Natural killer cell treated with Interleukin-12 subunit alpha and Interleukin-12 subunit beta and Interleukin-15 and Interleukin-18, amount 100 ng/mL, for 72 hours (primary cell): Measurements from ENCODE around the gene BPIFA2. TPM values are rescaled to one million over a fixed set of nuclear protein-coding genes. Genes with fewer than 3 reads are reported as not detected.
"Not testable (repeated sequence)": the region's sequence is repeated elsewhere in the genome, so short reads cannot be mapped to it uniquely, and the experiment has no call there.

Source experiments
- ATAC-seq, 2 donors: fragments of 150-1000 bp; cut with Tn5 transposase in 1 of 2; sonication (Bioruptor Pico), chemical (Tn5 transposase) in 1 of 2; 2 replicates each; pipeline ENCODE4 v1.10.0; 2021
- DNase-seq: peaks from one replicate; pipeline ENCODE4 v3.0.0; 2022; ENCODE audit warnings: low spot score
- H3K27ac Mint-ChIP-seq, 2 donors: 1 replicate in 1 of 2; 2 replicates in 1 of 2; pipeline ENCODE4 v1.8.0; 2022; ENCODE audit warnings: mixed read lengths in 2 of 2, mild to moderate bottlenecking in 1 of 2, moderate library complexity in 1 of 2
- H3K27me3 Mint-ChIP-seq, 2 donors: 1 replicate in 1 of 2; 2 replicates in 1 of 2; pipeline ENCODE4 v1.8.0; 2022; ENCODE audit warnings: mixed read lengths in 2 of 2
- H3K36me3 Mint-ChIP-seq: one replicate; pipeline ENCODE4 v1.8.0; 2022; ENCODE audit warnings: mixed read lengths
- H3K4me1 Mint-ChIP-seq, 2 donors: 1 replicate in 1 of 2; 2 replicates in 1 of 2; pipeline ENCODE4 v1.8.0; 2022; ENCODE audit warnings: low read depth in 2 of 2, mixed read lengths in 2 of 2, mild to moderate bottlenecking in 1 of 2
- H3K4me3 Mint-ChIP-seq: one replicate; pipeline ENCODE4 v1.8.0; 2022; ENCODE audit warnings: mixed read lengths
- H3K9me3 Mint-ChIP-seq: 2 replicates; pipeline ENCODE4 v1.8.0; 2022; ENCODE audit warnings: mixed read lengths
- total RNA-seq, 2 donors: library from RNA; stranded (reverse); gene quantifications; one replicate each; pipeline ENCODE4 v1.2.3, GENCODE V29; 2022

The BPIFA2 gene
- total RNA-seq, 2 donors from 2014 or later, result not detected

DNA sequence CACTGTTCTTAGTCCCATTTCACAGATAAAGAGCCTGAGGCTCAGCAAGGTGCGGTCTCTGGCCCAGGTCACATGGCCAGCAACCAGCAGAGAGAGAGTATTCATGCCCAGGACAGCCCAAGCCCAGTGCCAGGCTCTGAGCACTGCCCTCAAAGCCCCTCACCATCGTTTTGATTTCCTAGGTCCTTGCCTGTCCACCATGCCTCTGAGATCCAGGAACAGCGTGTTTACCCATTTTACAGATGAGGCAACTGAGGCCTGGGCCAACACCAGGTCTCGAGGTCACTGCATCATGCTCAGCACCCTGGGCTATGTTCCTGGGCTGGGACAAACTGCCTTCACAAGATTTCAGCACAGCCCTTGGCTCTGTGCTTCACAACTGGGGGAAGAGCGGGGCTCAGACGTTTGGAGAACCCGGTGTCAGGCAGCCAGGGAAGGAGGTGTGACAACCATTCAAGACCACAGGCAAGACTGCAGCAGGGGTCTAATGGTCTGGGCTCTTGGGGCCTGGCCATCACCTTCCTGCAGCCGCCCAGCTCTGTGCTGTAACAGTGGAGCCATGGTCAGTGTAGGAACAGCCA lies 1.3 kb upstream of the BPIFA2 start:
- no peaks in the 10 kb centered on the region for H3K4me1 Mint-ChIP-seq
- H3K27me3 Mint-ChIP-seq, result peaks cover 7 to 19% of the 10 kb centered on the region in 2 donors
- ATAC-seq, result no peak
- H3K27ac Mint-ChIP-seq, result no peak overlapping the region
- H3K36me3 Mint-ChIP-seq, result peaks cover 14% of the 10 kb centered on the region
- no peaks in the 10 kb centered on the region for H3K9me3 Mint-ChIP-seq
- no peak overlapping the region for H3K4me3 Mint-ChIP-seq
- DNase-seq, result no peak

GRCh38 chr20:33169176-33169794 lies 1.3 kb downstream of the BPIFA2 start:
- ATAC-seq (no peak), DNase-seq (no peak)
- Mint-ChIP-seq H3K4me1 (no peaks in the 10 kb centered on the region), H3K4me3 (no peak overlapping the region), H3K27ac (no peak overlapping the region), H3K27me3 (peaks cover 10 to 19% of the 10 kb centered on the region in 2 donors), H3K36me3 (peaks cover 14% of the 10 kb centered on the region), H3K9me3 (no peaks in the 10 kb centered on the region)

DNA sequence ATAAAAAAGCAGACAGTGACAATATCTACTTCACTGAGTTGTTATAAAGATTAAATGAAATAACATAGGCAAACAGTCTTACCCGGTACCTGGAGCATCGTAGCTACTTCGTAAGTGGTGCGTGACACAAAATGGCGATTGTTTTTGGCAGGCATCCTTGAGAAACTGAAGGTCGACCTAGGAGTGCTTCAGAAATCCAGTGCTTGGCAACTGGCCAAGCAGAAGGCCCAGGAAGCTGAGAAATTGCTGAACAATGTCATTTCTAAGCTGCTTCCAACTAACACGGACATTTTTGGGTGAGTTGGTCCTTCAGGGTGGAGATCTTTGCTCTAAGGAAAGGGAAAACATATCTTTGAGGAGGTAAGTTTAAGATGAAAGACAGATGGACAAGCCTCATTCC lies 4.8 kb downstream of the BPIFA2 start:
- no peak for ATAC-seq
- Mint-ChIP-seq H3K27me3 (peaks cover 10 to 19% of the 10 kb centered on the region in 2 donors), H3K4me3 (no peak overlapping the region), H3K4me1 (no peaks in the 10 kb centered on the region), H3K36me3 (peaks cover 14% of the 10 kb centered on the region), H3K9me3 (no peaks in the 10 kb centered on the region), H3K27ac (no peak overlapping the region)
- DNase-seq, result no peak

GRCh38 chr20:33175123-33175522 lies 7.2 kb downstream of the BPIFA2 start:
- ATAC-seq, result no peak
- Mint-ChIP-seq H3K27ac (no peak overlapping the region), H3K4me3 (no peak overlapping the region), H3K4me1 (no peaks in the 10 kb centered on the region), H3K9me3 (no peaks in the 10 kb centered on the region), H3K27me3 (peaks cover 9 to 14% of the 10 kb centered on the region in 2 donors), H3K36me3 (peaks cover 7% of the 10 kb centered on the region)
- no peak for DNase-seq

DNA sequence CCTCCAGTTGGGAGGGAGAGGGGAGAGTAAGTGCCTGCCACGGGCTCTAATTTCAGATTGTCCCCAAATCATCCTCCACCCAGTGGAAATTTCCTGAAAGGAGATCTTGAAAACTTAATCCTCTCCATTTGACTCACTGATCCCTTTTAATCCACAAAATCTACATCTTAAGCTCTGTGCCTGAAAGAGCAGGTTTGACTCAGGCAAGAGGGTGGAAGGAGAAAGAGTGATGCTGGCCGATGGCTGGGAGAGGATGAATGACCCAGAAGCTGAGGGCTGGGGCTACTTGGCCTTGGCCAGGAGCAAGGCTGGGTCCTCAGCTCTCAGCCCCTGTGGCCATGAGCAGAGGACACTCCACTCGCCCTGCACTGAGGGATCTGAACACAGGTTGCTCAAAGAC lies 8.1 kb downstream of the BPIFA2 start:
- peaks cover 5 to 9% of the 10 kb centered on the region in 2 donors for H3K27me3 Mint-ChIP-seq
- DNase-seq, result no peak
- H3K27ac Mint-ChIP-seq, result no peak overlapping the region
- H3K4me1 Mint-ChIP-seq, result no peaks in the 10 kb centered on the region
- H3K36me3 Mint-ChIP-seq, result no peaks in the 10 kb centered on the region
- no peak overlapping the region for H3K4me3 Mint-ChIP-seq
- H3K9me3 Mint-ChIP-seq, result no peaks in the 10 kb centered on the region
- ATAC-seq, result no peak

GRCh38 chr20:33177866-33178265 lies 9.9 kb downstream of the BPIFA2 start:
- Mint-ChIP-seq H3K4me3 (no peak overlapping the region), H3K27me3 (peaks cover 0 to 2% of the 10 kb centered on the region in 2 donors), H3K36me3 (no peaks in the 10 kb centered on the region), H3K4me1 (no peaks in the 10 kb centered on the region), H3K9me3 (no peaks in the 10 kb centered on the region), H3K27ac (no peak overlapping the region)
- DNase-seq, result no peak
- ATAC-seq, result no peak

DNA sequence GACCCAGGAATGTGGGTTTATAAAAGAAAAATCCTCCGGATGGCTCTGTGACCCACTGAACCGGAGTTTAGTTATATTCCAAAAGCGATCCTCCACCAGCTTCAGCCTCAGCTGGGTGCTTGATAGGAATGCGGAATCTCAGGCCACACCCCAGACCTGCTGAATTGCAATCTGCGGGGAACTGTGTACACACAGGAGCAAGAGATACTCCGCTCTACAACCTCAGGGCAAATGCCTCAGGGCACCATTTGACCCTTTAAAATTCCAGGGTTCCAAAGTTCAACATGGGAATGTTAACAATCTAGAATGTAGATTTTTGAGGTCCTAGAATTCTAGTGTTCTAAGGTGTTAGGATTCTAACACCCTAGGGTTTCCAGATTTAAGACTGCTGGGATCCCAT lies 10.8 kb downstream of the BPIFA2 start:
- Mint-ChIP-seq H3K4me1 (no peaks in the 10 kb centered on the region), H3K4me3 (no peak overlapping the region), H3K36me3 (no peaks in the 10 kb centered on the region), H3K27me3 (peaks cover 0 to 2% of the 10 kb centered on the region in 2 donors), H3K27ac (no peak overlapping the region), H3K9me3 (no peaks in the 10 kb centered on the region)
- DNase-seq (no peak), ATAC-seq (no peak)

DNA sequence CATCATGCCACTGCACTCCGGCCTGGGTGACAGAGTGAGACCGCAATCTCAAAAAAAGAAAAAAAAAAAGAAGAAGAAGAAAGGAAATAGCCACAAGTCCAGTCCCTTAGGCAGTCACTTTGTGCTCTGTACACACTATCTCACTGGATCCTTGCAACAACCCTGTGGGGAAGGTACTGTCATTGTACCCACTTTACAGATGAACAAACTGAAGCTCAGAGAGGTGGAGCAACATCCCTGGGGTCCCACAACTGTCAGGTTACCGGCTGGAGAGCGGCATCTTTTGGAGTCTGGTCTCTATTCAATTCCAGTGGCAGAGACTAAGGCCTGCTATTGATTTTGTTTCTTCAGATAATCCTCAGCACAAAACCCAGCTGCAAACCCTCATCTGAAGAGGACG lies 12.2 kb downstream of the BPIFA2 start:
- DNase-seq, result no peak
- Mint-ChIP-seq H3K4me3 (no peak overlapping the region), H3K27ac (no peak overlapping the region), H3K9me3 (no peaks in the 10 kb centered on the region), H3K27me3 (peaks cover 0 to 2% of the 10 kb centered on the region in 2 donors), H3K4me1 (no peaks in the 10 kb centered on the region), H3K36me3 (no peaks in the 10 kb centered on the region)
- no peak for ATAC-seq

DNA sequence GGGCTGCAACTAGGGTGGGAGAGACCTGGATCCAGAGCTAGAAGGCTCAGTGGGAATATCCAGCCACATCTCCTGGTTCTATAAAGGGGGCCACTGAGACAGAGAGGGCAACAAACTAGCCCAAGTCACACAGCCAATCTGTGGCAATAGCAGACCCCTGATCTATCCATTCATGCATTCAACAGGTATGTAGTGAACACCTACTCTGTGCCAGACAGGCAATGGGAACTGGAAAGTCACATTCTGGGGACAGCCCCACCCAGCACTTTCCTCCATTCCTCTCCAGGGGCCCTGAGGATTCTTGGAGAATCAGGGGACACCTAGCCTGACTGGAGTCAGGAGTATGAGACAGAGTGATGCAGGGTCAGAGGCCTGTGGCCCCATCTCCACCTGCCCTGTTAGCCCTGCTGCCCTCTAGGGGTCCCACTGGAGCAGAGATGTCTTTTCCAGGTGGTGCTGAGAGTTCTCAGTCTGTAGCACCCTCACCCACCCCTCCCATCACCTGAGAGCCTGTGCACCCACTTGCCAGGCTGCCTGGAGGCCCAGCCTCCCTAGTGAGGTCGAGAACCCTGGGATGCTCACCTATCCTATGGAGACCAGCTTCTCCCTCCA lies 13.6 kb downstream of the BPIFA2 start:
- Mint-ChIP-seq H3K4me1 (no peaks in the 10 kb centered on the region), H3K27ac (no peak overlapping the region), H3K27me3 (peaks cover 0 to 2% of the 10 kb centered on the region in 2 donors), H3K9me3 (no peaks in the 10 kb centered on the region), H3K4me3 (no peak overlapping the region), H3K36me3 (no peaks in the 10 kb centered on the region)
- no peak for DNase-seq
- peak; percentile 24 to 38 for ATAC-seq

DNA sequence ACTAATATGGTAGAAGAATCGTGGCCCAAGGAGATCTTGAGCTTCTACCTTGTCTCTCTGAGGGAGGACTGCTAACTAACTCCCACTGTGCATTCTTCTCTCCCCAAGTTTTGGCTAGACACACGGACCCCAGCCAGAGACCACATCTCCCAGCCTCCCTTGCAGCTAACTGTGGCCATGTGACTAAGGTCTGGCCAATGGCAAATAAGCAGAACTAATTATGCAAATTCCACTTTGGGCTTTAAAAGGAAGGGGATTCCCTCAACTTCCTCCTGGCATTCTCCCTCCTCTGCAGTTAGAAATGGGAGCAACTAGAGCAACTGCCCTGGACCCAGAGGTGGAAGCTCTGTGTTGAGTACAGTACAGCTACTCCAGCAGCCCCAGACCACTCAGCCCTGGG lies 15.4 kb downstream of the BPIFA2 start:
- H3K4me3 Mint-ChIP-seq, result no peak overlapping the region
- ATAC-seq (no peak), DNase-seq (no peak)
- H3K9me3 Mint-ChIP-seq, result no peaks in the 10 kb centered on the region
- no peaks in the 10 kb centered on the region for H3K27me3 Mint-ChIP-seq
- H3K4me1 Mint-ChIP-seq, result no peaks in the 10 kb centered on the region
- H3K27ac Mint-ChIP-seq, result no peak overlapping the region
- no peaks in the 10 kb centered on the region for H3K36me3 Mint-ChIP-seq

- not testable (repeated sequence) for H3K4me1 Mint-ChIP-seq, H3K27me3 Mint-ChIP-seq, H3K4me3 Mint-ChIP-seq, H3K9me3 Mint-ChIP-seq, DNase-seq, ATAC-seq, H3K27ac Mint-ChIP-seq, H3K36me3 Mint-ChIP-seq
Measured at GRCh38 chr20:33185031-33185590, 17.2 kb downstream of the BPIFA2 start.

GRCh38 chr20:33187491-33187890 lies 19.5 kb downstream of the BPIFA2 start:
- H3K27ac Mint-ChIP-seq, result no peak overlapping the region
- DNase-seq (no peak), ATAC-seq (no peak)
- no peaks in the 10 kb centered on the region for H3K9me3 Mint-ChIP-seq
- H3K27me3 Mint-ChIP-seq, result peaks cover 10% of the 10 kb centered on the region in 2 donors
- no peak overlapping the region for H3K4me3 Mint-ChIP-seq
- H3K36me3 Mint-ChIP-seq, result no peaks in the 10 kb centered on the region
- no peaks in the 10 kb centered on the region for H3K4me1 Mint-ChIP-seq

DNA sequence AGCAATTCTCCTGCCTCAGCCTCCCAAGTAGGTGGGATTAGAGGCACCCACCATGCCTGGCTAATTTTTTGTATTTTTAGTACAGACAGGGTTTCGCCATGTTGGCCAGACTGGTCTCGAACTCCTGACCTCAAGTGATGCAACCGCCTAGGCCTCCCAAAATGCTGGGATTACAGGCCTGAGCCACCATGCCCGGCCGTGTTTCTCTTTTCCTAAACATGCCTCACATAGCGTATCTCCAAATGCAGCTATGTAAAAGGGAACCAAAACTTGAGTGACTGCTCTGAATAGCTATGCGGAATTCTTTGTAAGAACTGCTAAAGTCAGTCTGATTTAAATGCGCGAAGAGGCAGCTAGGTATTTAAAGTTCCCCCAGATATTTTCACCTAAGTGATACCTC lies 20.5 kb downstream of the BPIFA2 start:
- Mint-ChIP-seq H3K27ac (no peak overlapping the region), H3K4me3 (no peak overlapping the region), H3K9me3 (no peaks in the 10 kb centered on the region), H3K4me1 (no peaks in the 10 kb centered on the region), H3K27me3 (peaks cover 10% of the 10 kb centered on the region in 2 donors), H3K36me3 (no peaks in the 10 kb centered on the region)
- DNase-seq (no peak), ATAC-seq (no peak)

GRCh38 chr20:33191484-33191883 lies 23.5 kb downstream of the BPIFA2 start:
- no peak overlapping the region for H3K4me3 Mint-ChIP-seq
- no peaks in the 10 kb centered on the region for H3K4me1 Mint-ChIP-seq
- peaks cover 12 to 19% of the 10 kb centered on the region in 2 donors for H3K27me3 Mint-ChIP-seq
- H3K27ac Mint-ChIP-seq, result no peak overlapping the region
- no peaks in the 10 kb centered on the region for H3K9me3 Mint-ChIP-seq
- ATAC-seq, result no peak
- H3K36me3 Mint-ChIP-seq, result no peaks in the 10 kb centered on the region
- DNase-seq, result no peak
